Testis (tissue), 2 donors: ENCODE data around the gene GPR146.

Experiments
- POLR2A ChIP-seq: fragments of 450-650 bp; IDR thresholded peaks from one replicate; pipeline ENCODE4 v1.6.1; 2017; ENCODE audit warnings: antibody characterized with exemption, mild to moderate bottlenecking, moderate library complexity
- TF ChIP-seq, protein P1 (sequence below), 3 experiments: fragments of 450-650 bp in 2 of 3; fragments of 200-600 bp in 1 of 3; sonication (generic) in 1 of 3; IDR thresholded peaks; one replicate each; pipeline ENCODE4 v1.5.1; 2016 to 2019; ENCODE audit warnings: antibody characterized with exemption in 3 of 3, mild to moderate bottlenecking in 2 of 3, moderate library complexity in 1 of 3

- TF ChIP-seq POLR2A: no peak
- TF ChIP-seq, protein P1, sequence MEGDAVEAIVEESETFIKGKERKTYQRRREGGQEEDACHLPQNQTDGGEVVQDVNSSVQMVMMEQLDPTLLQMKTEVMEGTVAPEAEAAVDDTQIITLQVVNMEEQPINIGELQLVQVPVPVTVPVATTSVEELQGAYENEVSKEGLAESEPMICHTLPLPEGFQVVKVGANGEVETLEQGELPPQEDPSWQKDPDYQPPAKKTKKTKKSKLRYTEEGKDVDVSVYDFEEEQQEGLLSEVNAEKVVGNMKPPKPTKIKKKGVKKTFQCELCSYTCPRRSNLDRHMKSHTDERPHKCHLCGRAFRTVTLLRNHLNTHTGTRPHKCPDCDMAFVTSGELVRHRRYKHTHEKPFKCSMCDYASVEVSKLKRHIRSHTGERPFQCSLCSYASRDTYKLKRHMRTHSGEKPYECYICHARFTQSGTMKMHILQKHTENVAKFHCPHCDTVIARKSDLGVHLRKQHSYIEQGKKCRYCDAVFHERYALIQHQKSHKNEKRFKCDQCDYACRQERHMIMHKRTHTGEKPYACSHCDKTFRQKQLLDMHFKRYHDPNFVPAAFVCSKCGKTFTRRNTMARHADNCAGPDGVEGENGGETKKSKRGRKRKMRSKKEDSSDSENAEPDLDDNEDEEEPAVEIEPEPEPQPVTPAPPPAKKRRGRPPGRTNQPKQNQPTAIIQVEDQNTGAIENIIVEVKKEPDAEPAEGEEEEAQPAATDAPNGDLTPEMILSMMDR (IDR thresholded peaks at IDR 0.05): no peak
These were observed 16.9 kb upstream of the GPR146 start for GRCh38 chr7:1027242-1028043.
